Endothelial cell of umbilical vein (primary cell): ENCODE measurements around the gene ACTMAP.

Experiments
- CTCF ChIP-seq, 2 donors: IDR thresholded peaks; 1 replicate in 1 of 2; 2 replicates in 1 of 2; pipeline ENCODE4 v1.5.1; 2011; ENCODE audit warnings: low read length in 2 of 2, mild to moderate bottlenecking in 2 of 2, moderate library complexity in 2 of 2, control low read depth in 1 of 2, inconsistent platforms in 1 of 2, low read depth in 1 of 2; ENCODE audit not compliant: insufficient read depth in 1 of 2; ENCODE audit errors: extremely low read depth in 1 of 2
- EZH2 ChIP-seq: IDR thresholded peaks from 2 replicates; pipeline ENCODE4 v1.6.1; 2012; ENCODE audit warnings: borderline replicate concordance, low read depth, mild to moderate bottlenecking, moderate library complexity, low read length, inconsistent platforms; ENCODE audit not compliant: severe bottlenecking
- FOS ChIP-seq: IDR thresholded peaks from 2 replicates; pipeline ENCODE4 v1.6.1; 2011; ENCODE audit warnings: mild to moderate bottlenecking, low read length, moderate library complexity, borderline replicate concordance; ENCODE audit not compliant: insufficient read depth
- JUN ChIP-seq: IDR thresholded peaks from 2 replicates; pipeline ENCODE4 v1.6.1; 2011; ENCODE audit warnings: borderline replicate concordance, low read depth; ENCODE audit not compliant: insufficient read length, insufficient read depth
- MAX ChIP-seq: IDR thresholded peaks from 2 replicates; pipeline ENCODE4 v1.6.1; 2011; ENCODE audit not compliant: insufficient read depth, insufficient read length
- POLR2A ChIP-seq: IDR thresholded peaks from 2 replicates; pipeline ENCODE4 v1.6.1; 2012; ENCODE audit warnings: low read depth, mild to moderate bottlenecking, control low read depth, low read length
- POLR2AphosphoS5 ChIP-seq: IDR thresholded peaks from 2 replicates; pipeline ENCODE4 v1.6.1; 2012; ENCODE audit warnings: low read depth, mild to moderate bottlenecking, control low read depth, low read length, moderate library complexity; ENCODE audit not compliant: insufficient read depth

GRCh38 chr19:40714441-40715299 lies 35.6 kb downstream of the ACTMAP start:
- TF ChIP-seq POLR2A (no peak), CTCF (IDR thresholded peaks at IDR 0.05; ENCODE audit: extremely low read depth in 1 of 2, insufficient read depth in 1 of 2, low read depth in 1 of 2, low read length in 2 of 2) (no peak), EZH2 (no peak), POLR2AphosphoS5 (no peak), JUN (no peak), MAX (no peak), FOS (no peak)
